ENCODE data around the gene YIF1B. TPM values are rescaled to one million over a fixed set of nuclear protein-coding genes. Genes with fewer than 3 reads are reported as not detected.

The YIF1B gene
- total and polyA plus RNA-seq, 2 experiments from 2014 or later = 82.8 to 106 TPM

DNA sequence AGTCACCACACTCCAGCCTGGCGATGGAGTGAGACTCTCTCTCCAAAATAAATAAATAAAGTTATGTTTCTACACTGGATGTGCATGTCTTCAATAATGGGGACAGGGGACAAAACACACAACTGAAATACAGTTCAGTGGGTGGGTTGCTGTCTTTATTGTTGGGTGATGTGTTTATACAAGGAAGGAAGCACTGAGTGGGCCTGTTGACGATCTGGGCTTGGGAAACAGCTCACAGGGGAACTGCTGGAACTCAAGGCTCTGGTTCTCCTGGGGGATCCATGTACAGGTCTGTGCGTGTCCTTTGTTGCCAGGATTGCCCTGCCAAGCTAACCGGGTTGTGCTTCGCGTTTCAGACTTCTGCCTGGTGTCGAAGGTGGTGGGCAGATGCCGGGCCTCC is 32.5 kb downstream of the YIF1B start (continued):
- no peak for TF ChIP-seq JUNB (IDR thresholded peaks at IDR 0.05; ENCODE audit: unreplicated experiment)

DNA sequence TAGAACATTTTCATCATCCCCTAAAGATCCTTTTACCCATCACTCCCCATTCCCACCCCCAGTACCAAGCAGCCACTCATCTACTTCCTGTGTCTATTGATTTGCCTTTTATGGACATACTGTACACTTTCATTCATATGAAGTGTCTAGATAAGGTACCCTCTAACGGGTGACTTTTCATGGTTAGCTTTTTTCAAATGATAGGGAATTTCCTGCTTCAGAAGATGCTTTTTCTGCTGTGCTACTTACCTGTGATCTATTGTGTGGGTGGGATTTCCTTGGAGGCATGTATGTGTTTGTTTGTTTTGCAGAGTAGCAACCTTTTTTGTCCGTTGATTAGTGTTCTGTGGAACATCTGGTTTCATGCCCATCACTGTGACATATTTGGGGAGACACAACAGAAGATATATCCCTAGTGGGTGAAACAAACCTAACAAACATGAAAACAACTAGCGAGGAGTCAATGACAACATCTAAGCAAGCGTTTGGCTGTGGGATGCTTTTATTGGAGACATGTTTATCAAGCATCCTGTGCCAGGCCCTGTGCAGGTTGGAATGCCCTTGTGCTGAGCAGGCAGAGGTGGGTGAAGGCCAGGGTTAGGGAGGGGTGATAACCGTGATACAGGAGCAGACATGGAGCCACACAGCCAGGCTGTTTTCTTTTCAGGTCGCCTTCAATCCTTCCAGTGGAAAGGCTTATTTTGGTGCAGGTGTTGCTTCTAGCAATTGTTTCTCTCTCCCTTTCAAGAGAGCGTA is 33.8 kb downstream of the YIF1B start:
- Histone ChIP-seq H3K4me1 (ENCODE audit: insufficient read depth) (no peaks in the 10 kb centered on the region), H3K36me3 (ENCODE audit: insufficient read depth) (peaks cover 8% of the 10 kb centered on the region; the same call in 1 of the 2 replicates), H3K9me2 (ENCODE audit: insufficient read depth) (no peaks in the 10 kb centered on the region), H3K27me3 (ENCODE audit: insufficient read depth) (no peaks in the 10 kb centered on the region), H3K4me2 (no peak overlapping the region), H3K4me3 (no peak overlapping the region), H2AFZ (no peak overlapping the region), H3K79me2 (replicated peaks; ENCODE audit: insufficient read depth) (peaks cover 80% of the 10 kb centered on the region), H3F3A (replicated peaks; ENCODE audit: low read depth) (peaks cover 16% of the 10 kb centered on the region), H4K20me1 (replicated peaks; ENCODE audit: insufficient read depth) (peaks cover 51% of the 10 kb centered on the region), H3K27ac (ENCODE audit: low read depth) (peak overlapping the region; percentile 47; the same call in 1 of the 2 replicates)
- H3K4me3 Mint-ChIP-seq = no peak overlapping the region
- TF ChIP-seq JUNB (IDR thresholded peaks at IDR 0.05; ENCODE audit: unreplicated experiment) (no peak), ZNF331 (CRISPR knock-in tag; IDR thresholded peaks at IDR 0.05; ENCODE audit: low read depth) (no peak)
- DNase-seq (ENCODE audit: low spot score) = no peak
- H3K4me1 Mint-ChIP-seq = no peaks in the 10 kb centered on the region
- H3K27me3 Mint-ChIP-seq (ENCODE audit: insufficient read depth, low read depth, poor library complexity) = peaks cover 2% of the 10 kb centered on the region
- ATAC-seq = no peak
- H3K27ac Mint-ChIP-seq = peak overlapping the region; percentile 46
- H3K36me3 Mint-ChIP-seq (ENCODE audit: low read depth) = peaks cover 29% of the 10 kb centered on the region
- no peaks in the 10 kb centered on the region for H3K9me3 Mint-ChIP-seq

DNA sequence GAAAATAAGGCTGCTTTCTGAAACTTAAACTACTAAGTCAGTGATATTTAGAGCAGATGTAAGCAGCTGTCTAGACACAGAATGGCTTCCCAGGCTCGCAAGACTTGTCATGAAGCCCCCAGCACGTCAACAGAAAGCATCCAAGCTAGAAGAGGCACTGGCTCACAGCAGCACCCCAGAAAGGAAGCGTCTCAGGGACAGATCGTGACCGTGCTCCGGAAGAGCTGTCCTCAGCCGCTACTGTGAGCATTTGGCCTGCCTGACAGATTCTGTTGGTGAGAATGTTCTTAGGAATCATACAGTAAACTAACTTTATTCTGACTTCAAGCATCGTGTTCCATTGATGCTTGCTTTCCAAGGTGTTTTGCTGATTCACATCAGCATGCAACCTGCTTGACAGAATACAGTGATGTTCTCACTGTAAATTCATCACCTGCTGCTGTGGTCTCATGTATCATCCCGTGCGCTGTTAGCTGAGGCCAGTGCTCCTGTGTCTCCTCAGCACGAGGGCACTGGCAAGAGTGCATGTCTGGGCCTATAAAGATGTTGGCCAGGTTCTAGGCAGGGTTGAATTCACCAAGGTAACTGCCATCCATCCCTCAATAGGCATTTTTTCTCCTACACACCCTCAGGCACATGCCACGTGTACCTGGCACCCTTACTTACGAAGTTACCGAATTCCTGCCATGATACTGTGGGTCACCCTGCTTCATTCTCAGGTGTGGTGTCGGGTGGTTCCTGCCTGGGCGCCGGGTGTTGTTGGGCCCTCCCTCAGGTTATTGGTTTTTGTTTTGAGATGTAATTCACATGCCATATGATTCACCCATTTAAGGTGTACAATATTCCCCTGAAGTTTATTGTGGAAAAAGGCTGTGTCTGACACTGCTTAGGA is 35.5 kb downstream of the YIF1B start:
- Histone ChIP-seq H3K36me3 (ENCODE audit: insufficient read depth) (peaks cover 8% of the 10 kb centered on the region; the same call in 1 of the 2 replicates), H3F3A (replicated peaks; ENCODE audit: low read depth) (peaks cover 12% of the 10 kb centered on the region; the same call in 1 of the 2 replicates), H3K4me2 (no peak overlapping the region), H3K27ac (ENCODE audit: low read depth) (no peak overlapping the region), H3K79me2 (replicated peaks; ENCODE audit: insufficient read depth) (peaks cover 93% of the 10 kb centered on the region), H3K4me1 (ENCODE audit: insufficient read depth) (no peaks in the 10 kb centered on the region), H3K4me3 (no peak overlapping the region), H3K9me2 (ENCODE audit: insufficient read depth) (no peaks in the 10 kb centered on the region), H3K27me3 (ENCODE audit: insufficient read depth) (no peaks in the 10 kb centered on the region), H2AFZ (no peak overlapping the region), H4K20me1 (replicated peaks; ENCODE audit: insufficient read depth) (peaks cover 68% of the 10 kb centered on the region)
- Mint-ChIP-seq H3K36me3 (ENCODE audit: low read depth) (peaks cover 17% of the 10 kb centered on the region), H3K4me3 (no peak overlapping the region), H3K27ac (no peak overlapping the region; the same call in 1 of the 2 replicates), H3K9me3 (no peaks in the 10 kb centered on the region), H3K27me3 (ENCODE audit: insufficient read depth, low read depth, poor library complexity) (no peaks in the 10 kb centered on the region), H3K4me1 (no peaks in the 10 kb centered on the region)
- TF ChIP-seq, protein P1, sequence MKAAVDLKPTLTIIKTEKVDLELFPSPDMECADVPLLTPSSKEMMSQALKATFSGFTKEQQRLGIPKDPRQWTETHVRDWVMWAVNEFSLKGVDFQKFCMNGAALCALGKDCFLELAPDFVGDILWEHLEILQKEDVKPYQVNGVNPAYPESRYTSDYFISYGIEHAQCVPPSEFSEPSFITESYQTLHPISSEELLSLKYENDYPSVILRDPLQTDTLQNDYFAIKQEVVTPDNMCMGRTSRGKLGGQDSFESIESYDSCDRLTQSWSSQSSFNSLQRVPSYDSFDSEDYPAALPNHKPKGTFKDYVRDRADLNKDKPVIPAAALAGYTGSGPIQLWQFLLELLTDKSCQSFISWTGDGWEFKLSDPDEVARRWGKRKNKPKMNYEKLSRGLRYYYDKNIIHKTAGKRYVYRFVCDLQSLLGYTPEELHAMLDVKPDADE (IDR thresholded peaks at IDR 0.05) = no peak
- TF ChIP-seq, protein P2, sequence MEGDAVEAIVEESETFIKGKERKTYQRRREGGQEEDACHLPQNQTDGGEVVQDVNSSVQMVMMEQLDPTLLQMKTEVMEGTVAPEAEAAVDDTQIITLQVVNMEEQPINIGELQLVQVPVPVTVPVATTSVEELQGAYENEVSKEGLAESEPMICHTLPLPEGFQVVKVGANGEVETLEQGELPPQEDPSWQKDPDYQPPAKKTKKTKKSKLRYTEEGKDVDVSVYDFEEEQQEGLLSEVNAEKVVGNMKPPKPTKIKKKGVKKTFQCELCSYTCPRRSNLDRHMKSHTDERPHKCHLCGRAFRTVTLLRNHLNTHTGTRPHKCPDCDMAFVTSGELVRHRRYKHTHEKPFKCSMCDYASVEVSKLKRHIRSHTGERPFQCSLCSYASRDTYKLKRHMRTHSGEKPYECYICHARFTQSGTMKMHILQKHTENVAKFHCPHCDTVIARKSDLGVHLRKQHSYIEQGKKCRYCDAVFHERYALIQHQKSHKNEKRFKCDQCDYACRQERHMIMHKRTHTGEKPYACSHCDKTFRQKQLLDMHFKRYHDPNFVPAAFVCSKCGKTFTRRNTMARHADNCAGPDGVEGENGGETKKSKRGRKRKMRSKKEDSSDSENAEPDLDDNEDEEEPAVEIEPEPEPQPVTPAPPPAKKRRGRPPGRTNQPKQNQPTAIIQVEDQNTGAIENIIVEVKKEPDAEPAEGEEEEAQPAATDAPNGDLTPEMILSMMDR (conservative IDR thresholded peaks at IDR 0.05; ENCODE audit: low read depth in 2 of 2) = no peak
- no peak for TF ChIP-seq STAT1 (IDR thresholded peaks at IDR 0.05; ENCODE audit: unreplicated experiment)
- no peak for DNase-seq (ENCODE audit: low spot score)
- ATAC-seq = no peak
